Measurements from ENCODE around the gene PRSS2. TPM values are rescaled to one million over a fixed set of nuclear protein-coding genes. Genes with fewer than 3 reads are reported as not detected.
"Not testable (repeated sequence)": the region's sequence is repeated elsewhere in the genome, so short reads cannot be mapped to it uniquely, and the experiment has no call there.

Gene PRSS2
- total and polyA plus RNA-seq, 2 donors from 2014 or later = not detected

DNA sequence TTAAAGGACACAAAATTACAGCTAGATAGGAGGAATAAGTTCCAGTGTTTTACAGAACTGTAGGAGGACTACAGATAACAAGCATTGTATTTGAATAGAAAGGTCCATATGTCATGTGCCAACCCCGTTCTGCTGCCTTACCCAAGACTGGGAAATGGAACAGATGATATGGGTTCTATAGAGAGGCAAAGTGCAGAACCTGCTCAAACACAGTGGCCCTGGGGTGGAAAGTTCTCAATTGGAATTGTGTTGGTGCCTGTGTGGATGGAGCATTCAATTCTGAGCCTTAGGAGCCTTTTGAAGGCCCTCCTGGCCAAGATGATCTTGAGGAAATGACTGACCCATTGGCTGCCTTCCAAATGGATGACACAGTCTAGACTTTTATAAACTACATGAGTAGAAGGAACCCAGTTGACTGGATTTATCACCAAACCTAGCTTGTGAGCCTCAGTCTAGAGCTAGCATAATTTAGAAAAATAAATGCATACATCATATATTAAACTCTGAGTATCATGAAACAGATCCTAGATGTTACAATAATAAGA, 25.6 kb upstream of the PRSS2 start:
- Histone ChIP-seq H3K4me1 (ENCODE audit: control insufficient read depth in 2 of 3, insufficient read depth in 2 of 3, low read depth in 1 of 3, low read length in 3 of 3) (no peaks in the 10 kb centered on the region), H3K36me3 (ENCODE audit: control insufficient read depth in 2 of 3, insufficient read depth in 3 of 3, low read length in 3 of 3) (no peaks in the 10 kb centered on the region), H3K9me3 (ENCODE audit: control insufficient read depth in 2 of 3, insufficient read depth in 1 of 3, low read length in 3 of 3) (no peaks in the 10 kb centered on the region), H3K27me3 (ENCODE audit: control insufficient read depth, insufficient read depth, low read length) (no peaks in the 10 kb centered on the region), H3K9ac (ENCODE audit: low read length in 3 of 3) (no peak overlapping the region), H3K27ac (ENCODE audit: low read depth in 2 of 2, low read length in 2 of 2) (no peak overlapping the region), H3K4me3 (ENCODE audit: low read length in 3 of 3) (no peak overlapping the region)
- intact Hi-C loops (cut with DNase I) = no loop called here
- DNase-seq (no peak), FAIRE-seq (no peak)
- TF ChIP-seq, protein P1, sequence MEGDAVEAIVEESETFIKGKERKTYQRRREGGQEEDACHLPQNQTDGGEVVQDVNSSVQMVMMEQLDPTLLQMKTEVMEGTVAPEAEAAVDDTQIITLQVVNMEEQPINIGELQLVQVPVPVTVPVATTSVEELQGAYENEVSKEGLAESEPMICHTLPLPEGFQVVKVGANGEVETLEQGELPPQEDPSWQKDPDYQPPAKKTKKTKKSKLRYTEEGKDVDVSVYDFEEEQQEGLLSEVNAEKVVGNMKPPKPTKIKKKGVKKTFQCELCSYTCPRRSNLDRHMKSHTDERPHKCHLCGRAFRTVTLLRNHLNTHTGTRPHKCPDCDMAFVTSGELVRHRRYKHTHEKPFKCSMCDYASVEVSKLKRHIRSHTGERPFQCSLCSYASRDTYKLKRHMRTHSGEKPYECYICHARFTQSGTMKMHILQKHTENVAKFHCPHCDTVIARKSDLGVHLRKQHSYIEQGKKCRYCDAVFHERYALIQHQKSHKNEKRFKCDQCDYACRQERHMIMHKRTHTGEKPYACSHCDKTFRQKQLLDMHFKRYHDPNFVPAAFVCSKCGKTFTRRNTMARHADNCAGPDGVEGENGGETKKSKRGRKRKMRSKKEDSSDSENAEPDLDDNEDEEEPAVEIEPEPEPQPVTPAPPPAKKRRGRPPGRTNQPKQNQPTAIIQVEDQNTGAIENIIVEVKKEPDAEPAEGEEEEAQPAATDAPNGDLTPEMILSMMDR (IDR thresholded peaks at IDR 0.05; ENCODE audit: borderline replicate concordance, extremely low read depth, insufficient read depth) = no peak

DNA sequence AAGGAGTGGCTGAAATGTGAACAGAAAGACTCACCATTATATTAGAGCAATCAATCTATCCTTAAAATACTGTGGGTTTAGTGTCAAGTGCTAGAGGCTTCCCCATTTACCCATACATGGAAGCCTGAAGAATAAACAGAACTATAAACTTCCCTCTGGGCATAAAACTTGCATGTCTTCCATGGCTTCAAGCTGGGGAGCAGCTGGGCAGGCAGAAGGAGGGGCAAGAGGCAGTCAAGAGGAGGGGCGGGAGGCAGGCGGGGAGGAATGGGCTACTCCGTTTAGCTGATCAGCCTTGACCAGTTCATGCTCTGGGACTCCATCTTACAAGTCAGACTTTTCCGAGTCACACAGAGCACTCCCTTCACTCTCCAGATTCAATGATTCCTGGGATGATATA, 25.0 kb upstream of the PRSS2 start:
- Histone ChIP-seq H3K9me3 (ENCODE audit: control insufficient read depth in 2 of 3, insufficient read depth in 1 of 3, low read length in 3 of 3) (no peaks in the 10 kb centered on the region), H3K36me3 (ENCODE audit: control insufficient read depth in 2 of 3, insufficient read depth in 3 of 3, low read length in 3 of 3) (no peaks in the 10 kb centered on the region), H3K27me3 (ENCODE audit: control insufficient read depth, insufficient read depth, low read length) (no peaks in the 10 kb centered on the region), H3K4me1 (ENCODE audit: control insufficient read depth in 2 of 3, insufficient read depth in 2 of 3, low read depth in 1 of 3, low read length in 3 of 3) (no peaks in the 10 kb centered on the region), H3K27ac (ENCODE audit: low read depth in 2 of 2, low read length in 2 of 2) (no peak overlapping the region), H3K4me3 (ENCODE audit: low read length in 3 of 3) (no peak overlapping the region), H3K9ac (ENCODE audit: low read length in 3 of 3) (no peak overlapping the region)
- TF ChIP-seq, protein P1 (IDR thresholded peaks at IDR 0.05; ENCODE audit: borderline replicate concordance, extremely low read depth, insufficient read depth) = no peak
- DNase-seq = no peak
- no peak for FAIRE-seq
- intact Hi-C loops (cut with DNase I) = no loop called here

DNA sequence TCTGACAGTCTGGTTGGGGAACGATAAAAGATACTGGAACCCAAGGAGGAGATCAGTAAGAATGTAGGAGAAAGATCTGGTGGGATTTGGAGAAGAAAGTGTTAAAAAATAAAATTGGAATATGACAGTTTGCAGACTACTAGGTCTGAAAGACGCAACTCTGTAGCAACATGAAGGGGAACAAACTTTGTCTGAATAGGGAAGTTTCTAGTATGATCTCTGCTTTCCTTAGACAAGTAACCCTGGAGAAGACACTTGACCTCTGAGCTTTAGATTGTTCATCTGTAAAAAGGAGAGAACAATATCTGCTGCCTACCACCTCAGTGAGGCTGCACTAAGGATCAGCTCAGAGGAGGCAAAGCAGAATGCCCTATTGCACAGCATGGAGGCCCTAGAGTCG, 24.5 kb upstream of the PRSS2 start:
- TF ChIP-seq, protein P1 (IDR thresholded peaks at IDR 0.05; ENCODE audit: borderline replicate concordance, extremely low read depth, insufficient read depth) = no peak
- H3K4me1 ChIP-seq (ENCODE audit: control insufficient read depth in 2 of 3, insufficient read depth in 2 of 3, low read depth in 1 of 3, low read length in 3 of 3) = no peaks in the 10 kb centered on the region
- no peaks in the 10 kb centered on the region for H3K27me3 ChIP-seq (ENCODE audit: control insufficient read depth, insufficient read depth, low read length)
- no peak overlapping the region for H3K4me3 ChIP-seq (ENCODE audit: low read length in 3 of 3)
- intact Hi-C loops (cut with DNase I) = no loop called here
- DNase-seq = no peak
- H3K9ac ChIP-seq (ENCODE audit: low read length in 3 of 3) = no peak overlapping the region
- H3K9me3 ChIP-seq (ENCODE audit: control insufficient read depth in 2 of 3, insufficient read depth in 1 of 3, low read length in 3 of 3) = no peaks in the 10 kb centered on the region
- H3K36me3 ChIP-seq (ENCODE audit: control insufficient read depth in 2 of 3, insufficient read depth in 3 of 3, low read length in 3 of 3) = no peaks in the 10 kb centered on the region
- no peak overlapping the region for H3K27ac ChIP-seq (ENCODE audit: low read depth in 2 of 2, low read length in 2 of 2)
- FAIRE-seq = no peak

DNA sequence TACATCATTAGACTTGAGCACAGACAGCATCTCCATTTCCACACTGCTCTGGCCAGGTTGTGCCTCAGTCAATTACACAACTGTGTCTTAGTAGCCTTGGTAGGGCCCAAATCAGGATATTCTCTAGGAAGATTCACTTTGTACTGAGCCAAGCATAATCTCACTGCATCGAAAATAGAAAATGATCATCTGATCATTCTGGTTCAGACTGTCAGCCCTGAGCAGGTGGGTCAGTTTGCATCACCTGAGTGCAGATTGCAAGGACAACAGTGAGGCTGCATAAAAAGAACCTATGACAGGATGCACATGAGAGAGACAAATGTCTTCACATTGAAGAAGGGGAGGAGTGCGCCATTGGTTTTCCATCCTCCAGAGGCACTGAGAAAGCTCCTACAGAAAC, 22.4 kb upstream of the PRSS2 start:
- H3K9ac ChIP-seq (ENCODE audit: low read length in 3 of 3); H3K4me1 ChIP-seq (ENCODE audit: control insufficient read depth in 2 of 3, insufficient read depth in 2 of 3, low read depth in 1 of 3, low read length in 3 of 3); H3K27me3 ChIP-seq (ENCODE audit: control insufficient read depth, insufficient read depth, low read length); H3K9me3 ChIP-seq (ENCODE audit: control insufficient read depth in 2 of 3, insufficient read depth in 1 of 3, low read length in 3 of 3); H3K4me3 ChIP-seq (ENCODE audit: low read length in 3 of 3); FAIRE-seq; intact Hi-C loops (cut with DNase I); DNase-seq; H3K27ac ChIP-seq (ENCODE audit: low read depth in 2 of 2, low read length in 2 of 2); H3K36me3 ChIP-seq (ENCODE audit: control insufficient read depth in 2 of 3, insufficient read depth in 3 of 3, low read length in 3 of 3): not testable (repeated sequence)
